Natural killer cell (primary cell): ENCODE results near the gene SGSM2. TPM values are rescaled to one million over a fixed set of nuclear protein-coding genes. Genes with fewer than 3 reads are reported as not detected.

Source experiments
- ATAC-seq, 3 donors: fragments of 150-1000 bp in 2 of 3; fragments of 200-7000 bp in 1 of 3; cut with Tn5 transposase; 1 replicate in 1 of 3; 2 replicates in 2 of 3; pipeline ENCODE4 v1.10.0; 2021; ENCODE audit warnings: mild to moderate bottlenecking in 2 of 3, moderate library complexity in 2 of 3
- DNase-seq, 2 donors: peaks; one replicate each; pipeline versions ENCODE4 v3.0.0 to v3.0.0-alpha.2; 2013 to 2021; ENCODE audit warnings: mixed read lengths in 1 of 2
- H3K27ac ChIP-seq: one replicate; pipeline ENCODE4 v1.5.1; 2013; ENCODE audit warnings: mild to moderate bottlenecking, low read length
- H3K27me3 ChIP-seq: one replicate; pipeline ENCODE4 v1.6.1; 2013; ENCODE audit warnings: low read length; ENCODE audit not compliant: control insufficient read depth, insufficient read depth
- H3K36me3 ChIP-seq: one replicate; pipeline ENCODE4 v1.6.1; 2013; ENCODE audit warnings: low read length; ENCODE audit not compliant: control insufficient read depth, insufficient read depth
- H3K4me1 ChIP-seq: one replicate; pipeline ENCODE4 v1.6.1; 2013; ENCODE audit warnings: low read length; ENCODE audit not compliant: control insufficient read depth, insufficient read depth
- H3K4me3 ChIP-seq: one replicate; pipeline ENCODE4 v1.5.1; 2013; ENCODE audit warnings: low read length
- H3K9me3 ChIP-seq: one replicate; pipeline ENCODE4 v1.6.1; 2013; ENCODE audit warnings: low read length; ENCODE audit not compliant: control insufficient read depth, insufficient read depth
- H3K27ac Mint-ChIP-seq, 2 donors: one replicate each; pipeline ENCODE4 v1.8.0; 2022; ENCODE audit warnings: mild to moderate bottlenecking in 2 of 2, mixed read lengths in 2 of 2, moderate library complexity in 1 of 2
- H3K27me3 Mint-ChIP-seq, 2 donors: one replicate each; pipeline ENCODE4 v1.8.0; 2022; ENCODE audit warnings: low read depth in 2 of 2, mixed read lengths in 2 of 2
- H3K36me3 Mint-ChIP-seq: one replicate; pipeline ENCODE4 v1.8.0; 2022; ENCODE audit warnings: mixed read lengths
- H3K4me1 Mint-ChIP-seq, 2 donors: one replicate each; pipeline ENCODE4 v1.8.0; 2022; ENCODE audit warnings: mixed read lengths in 2 of 2
- H3K4me3 Mint-ChIP-seq: one replicate; pipeline ENCODE4 v1.8.0; 2022; ENCODE audit warnings: mild to moderate bottlenecking, moderate library complexity, mixed read lengths
- H3K9me3 Mint-ChIP-seq, 2 donors: one replicate each; pipeline ENCODE4 v1.8.0; 2022; ENCODE audit warnings: mixed read lengths in 2 of 2
- CTCF ChIP-seq: fragments of 200-600 bp; IDR thresholded peaks from one replicate; pipeline ENCODE4 v1.8.0; 2022; ENCODE audit warnings: antibody characterized with exemption
- WGBS: methylation state at CpG from one replicate; pipeline ENCODE4 v1.1.7; 2013; ENCODE audit warnings: missing lambda C conversion rate; ENCODE audit not compliant: insufficient coverage; 5-methylcytosine and 5-hydroxymethylcytosine counted together
- intact Hi-C: fragments of 100-400 bp; cut with micrococcal nuclease; formaldehyde crosslinking; loops from one replicate; pipeline ENCODE4 v1.14.2; 2022
- total RNA-seq, 4 donors: library from RNA; stranded (reverse); fragments of 120-200 nt in 1 of 4; gene quantifications; one replicate each; pipeline versions ENCODE4 v1.2.3 to v1.2.4, GENCODE V29; 2013 to 2022

SGSM2 gene
- total RNA-seq, 3 donors from 2014 or later (not counting 1 experiment from before 2014, with no cell fraction given): 65.4 to 75.7 (median 73.6) TPM

DNA sequence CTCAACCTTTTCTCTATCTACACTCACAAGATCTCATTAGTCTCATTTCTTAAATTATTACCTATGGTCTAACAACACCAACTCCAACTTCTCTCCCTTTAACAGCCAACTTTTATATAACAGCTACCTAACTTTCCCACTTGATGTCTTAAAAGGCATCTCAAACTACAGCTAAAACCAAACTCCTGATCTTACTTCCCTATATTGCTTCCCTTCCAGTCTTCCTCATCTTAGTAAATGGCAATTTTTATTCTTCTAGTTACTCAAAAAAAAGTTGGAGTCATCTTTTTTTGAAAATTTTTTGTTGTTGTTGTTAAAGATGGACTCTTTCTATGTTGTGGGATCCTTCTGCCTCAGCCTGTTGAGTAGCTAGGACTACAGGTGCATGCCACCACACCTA lies 18.2 kb upstream of the SGSM2 start:
- Mint-ChIP-seq H3K27me3 (no peaks in the 10 kb centered on the region), H3K4me1 (no peaks in the 10 kb centered on the region), H3K4me3 (no peak overlapping the region), H3K27ac (no peak overlapping the region), H3K9me3 (no peaks in the 10 kb centered on the region), H3K36me3 (peaks cover under 1% of the 10 kb centered on the region)
- no peak for TF ChIP-seq CTCF
- H3K36me3 ChIP-seq: peaks cover 21% of the 10 kb centered on the region
- H3K27me3 ChIP-seq: no peaks in the 10 kb centered on the region
- H3K4me3 ChIP-seq: no peak overlapping the region
- no peaks in the 10 kb centered on the region for H3K4me1 ChIP-seq
- no peak for DNase-seq
- intact Hi-C loops: no loop called here
- H3K27ac ChIP-seq: no peak overlapping the region
- no peak for ATAC-seq
- no peaks in the 10 kb centered on the region for H3K9me3 ChIP-seq

GRCh38 chr17:2321399-2321798 lies 15.9 kb upstream of the SGSM2 start:
- Histone ChIP-seq H3K9me3 (no peaks in the 10 kb centered on the region), H3K27me3 (no peaks in the 10 kb centered on the region), H3K27ac (no peak overlapping the region), H3K4me3 (no peak overlapping the region), H3K36me3 (peaks cover 41% of the 10 kb centered on the region), H3K4me1 (no peaks in the 10 kb centered on the region)
- no peaks in the 10 kb centered on the region for H3K9me3 Mint-ChIP-seq
- no peak overlapping the region for H3K4me3 Mint-ChIP-seq
- ATAC-seq (no peak), DNase-seq (no peak)
- WGBS: 78% methylated on average over 1 of the region's 1 CpG
- TF ChIP-seq CTCF: no peak
- no peak overlapping the region for H3K27ac Mint-ChIP-seq
- H3K4me1 Mint-ChIP-seq: no peaks in the 10 kb centered on the region
- intact Hi-C loops: no loop called here
- H3K36me3 Mint-ChIP-seq: peaks cover 14% of the 10 kb centered on the region
- no peaks in the 10 kb centered on the region for H3K27me3 Mint-ChIP-seq

GRCh38 chr17:2323629-2324314 lies 13.5 kb upstream of the SGSM2 start:
- Histone ChIP-seq H3K27me3 (no peaks in the 10 kb centered on the region), H3K36me3 (peaks cover 46% of the 10 kb centered on the region), H3K27ac (no peak overlapping the region), H3K4me3 (no peak overlapping the region), H3K4me1 (no peaks in the 10 kb centered on the region), H3K9me3 (no peaks in the 10 kb centered on the region)
- intact Hi-C loops: no loop called here
- no peak for TF ChIP-seq CTCF
- Mint-ChIP-seq H3K27ac (no peak overlapping the region), H3K4me3 (no peak overlapping the region), H3K36me3 (peaks cover 14% of the 10 kb centered on the region), H3K4me1 (no peaks in the 10 kb centered on the region), H3K9me3 (no peaks in the 10 kb centered on the region), H3K27me3 (no peaks in the 10 kb centered on the region)
- 91% methylated on average over 2 of the region's 2 CpGs for WGBS
- DNase-seq (no peak), ATAC-seq (no peak)

DNA sequence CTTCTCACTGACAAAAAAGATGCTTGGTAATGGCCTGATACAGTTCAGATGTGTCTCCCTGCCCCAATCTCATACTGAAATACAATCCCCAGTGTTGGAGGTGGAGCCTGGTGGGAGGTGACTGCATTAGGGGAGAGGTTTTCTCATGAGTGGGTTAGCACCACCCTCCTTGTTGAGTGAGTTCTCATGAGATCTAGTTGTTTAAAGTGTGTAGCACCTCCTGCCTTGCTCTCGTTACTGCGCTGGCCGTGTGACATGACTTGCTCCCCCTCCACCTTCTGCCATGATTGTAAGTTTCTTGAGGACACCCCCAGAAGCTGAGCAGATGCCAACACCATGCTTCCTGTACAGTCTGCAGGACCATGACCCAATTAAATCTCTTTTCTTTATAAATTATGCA lies 6.0 kb upstream of the SGSM2 start:
- H3K27ac Mint-ChIP-seq: no peak overlapping the region

More for the DNA sequence above, 6.0 kb upstream of the SGSM2 start:
- 78% methylated on average over 3 of the region's 3 CpGs for WGBS
- Mint-ChIP-seq H3K4me3 (no peak overlapping the region), H3K4me1 (peaks cover 14 to 15% of the 10 kb centered on the region in 2 donors), H3K36me3 (no peaks in the 10 kb centered on the region), H3K27me3 (no peaks in the 10 kb centered on the region), H3K9me3 (no peaks in the 10 kb centered on the region)
- H3K27ac ChIP-seq: no peak overlapping the region
- no peak for DNase-seq
- intact Hi-C loops: no loop called here
- no peak for ATAC-seq
- peaks cover 63% of the 10 kb centered on the region for H3K36me3 ChIP-seq
- H3K9me3 ChIP-seq: no peaks in the 10 kb centered on the region
- H3K4me1 ChIP-seq: peaks cover 8% of the 10 kb centered on the region
- no peaks in the 10 kb centered on the region for H3K27me3 ChIP-seq
- TF ChIP-seq CTCF: no peak
- no peak overlapping the region for H3K4me3 ChIP-seq
